Fibroblast of skin of left quadriceps (primary cell): ENCODE measurements around the gene TTYH2.
"Not testable (repeated sequence)": the region's sequence is repeated elsewhere in the genome, so short reads cannot be mapped to it uniquely, and the experiment has no call there.

ENCODE experiments used
- DNase-seq, 2 experiments: peaks; one replicate each; pipeline ENCODE4 v3.0.0-alpha.2; 2013; ENCODE audit warnings: low read depth in 2 of 2

Gene TTYH2

GRCh38 chr17:74259667-74260524 is 46.5 kb downstream of the TTYH2 start:
- no peak for DNase-seq

- DNase-seq = no peak
Observed at GRCh38 chr17:74260525-74260850, 47.1 kb downstream of the TTYH2 start.

GRCh38 chr17:74262601-74263000 is 49.2 kb downstream of the TTYH2 start:
- DNase-seq = no peak

- not testable (repeated sequence) for DNase-seq
Observed at GRCh38 chr17:74267054-74267453, 53.7 kb downstream of the TTYH2 start.

- DNase-seq = no peak
Observed at GRCh38 chr17:74267579-74267978, 54.2 kb downstream of the TTYH2 start.

- DNase-seq = no peak
Observed at GRCh38 chr17:74267987-74268499, 54.7 kb downstream of the TTYH2 start.

- DNase-seq = no peak
Observed at GRCh38 chr17:74268558-74268957, 55.2 kb downstream of the TTYH2 start.

- DNase-seq = no peak
Observed at GRCh38 chr17:74270333-74270732, 57.0 kb downstream of the TTYH2 start.

GRCh38 chr17:74271281-74271680 is 57.9 kb downstream of the TTYH2 start:
- DNase-seq = no peak

- DNase-seq = no peak
Observed at GRCh38 chr17:74271901-74272561, 58.7 kb downstream of the TTYH2 start.

- DNase-seq = no peak
Observed at GRCh38 chr17:74272731-74273201, 59.4 kb downstream of the TTYH2 start.

GRCh38 chr17:74274060-74274708 is 60.8 kb downstream of the TTYH2 start, which contains the start of gene DNAI2:
DNAI2 (plus strand) TSS chr17:74274234; CDS start chr17:74281818, 7,584 bp downstream.
- DNase-seq = no peak

GRCh38 chr17:74274709-74275340 is 61.5 kb downstream of the TTYH2 start:
- no peak for DNase-seq

GRCh38 chr17:74276051-74276476 is 62.7 kb downstream of the TTYH2 start:
- DNase-seq = no peak

GRCh38 chr17:74276541-74277009 is 63.2 kb downstream of the TTYH2 start:
- DNase-seq = no peak

- DNase-seq = no peak
Observed at GRCh38 chr17:74277935-74278334, 64.6 kb downstream of the TTYH2 start.

GRCh38 chr17:74279617-74280016 is 66.2 kb downstream of the TTYH2 start:
- not testable (repeated sequence) for DNase-seq

- DNase-seq = no peak
Observed at GRCh38 chr17:74280093-74280513, 66.7 kb downstream of the TTYH2 start.

- DNase-seq = no peak
Observed at GRCh38 chr17:74281799-74282198, 68.4 kb downstream of the TTYH2 start.

GRCh38 chr17:74282274-74282586 is 68.9 kb downstream of the TTYH2 start:
- not testable (repeated sequence) for DNase-seq

GRCh38 chr17:74282587-74283370 is 69.4 kb downstream of the TTYH2 start:
- no peak for DNase-seq
